Activated B cell treated with CpG ODN at 0.5 μM for 24 hours (primary cell): Measurements from ENCODE around the gene CARM1. TPM values are rescaled to one million over a fixed set of nuclear protein-coding genes. Genes with fewer than 3 reads are reported as not detected.

Source experiments
- ATAC-seq: fragments of 200-7000 bp; cut with Tn5 transposase; one replicate; pipeline ENCODE4 v1.10.0; 2021; ENCODE audit warnings: low read depth, mild to moderate bottlenecking, moderate library complexity
- CTCF ChIA-PET: fragments of 350-600 bp; sonication (Branson Sonifier 250); formaldehyde crosslinking; loops from one replicate; lab custom pipeline; 2021; ENCODE audit warnings: antibody characterized with exemption; lab: Charles Lee
- POLR2A ChIA-PET: fragments of 350-600 bp; sonication (Branson Sonifier 250); formaldehyde crosslinking; loops from one replicate; lab custom pipeline; 2021; ENCODE audit warnings: antibody characterized with exemption; lab: Charles Lee
- DNase-seq: peaks from one replicate; pipeline ENCODE4 v3.0.0; 2022
- H3K27ac Mint-ChIP-seq: one replicate; pipeline ENCODE4 v1.8.0; 2020; ENCODE audit warnings: mixed read lengths
- H3K27me3 Mint-ChIP-seq: one replicate; pipeline ENCODE4 v1.8.0; 2021; ENCODE audit warnings: mixed read lengths
- H3K36me3 Mint-ChIP-seq: one replicate; pipeline ENCODE4 v1.8.0; 2021; ENCODE audit warnings: low read depth, mixed read lengths
- H3K4me1 Mint-ChIP-seq: one replicate; pipeline ENCODE4 v1.8.0; 2021; ENCODE audit warnings: mixed read lengths
- H3K4me3 Mint-ChIP-seq: one replicate; pipeline ENCODE4 v1.8.0; 2020; ENCODE audit warnings: mild to moderate bottlenecking, mixed read lengths
- H3K9me3 Mint-ChIP-seq: one replicate; pipeline ENCODE4 v1.8.0; 2020; ENCODE audit warnings: mixed read lengths
- intact Hi-C: fragments of 100-400 bp; cut with micrococcal nuclease; formaldehyde crosslinking; loops from one replicate; pipeline ENCODE4 v1.15.1; 2024
- total RNA-seq: library from RNA; stranded (reverse); gene quantifications from 2 replicates; pipeline ENCODE4 v1.2.3, GENCODE V29; 2022
- TF ChIP-seq, protein P1 (sequence below): fragments of 200-600 bp; IDR thresholded peaks from one replicate; pipeline ENCODE4 v1.8.0; 2022; ENCODE audit warnings: antibody characterized with exemption, mild to moderate bottlenecking

The CARM1 gene
- total RNA-seq, 1 donor from 2014 or later: 39.1 TPM

- CTCF ChIA-PET: no interaction called here
- TF ChIP-seq, protein P1, sequence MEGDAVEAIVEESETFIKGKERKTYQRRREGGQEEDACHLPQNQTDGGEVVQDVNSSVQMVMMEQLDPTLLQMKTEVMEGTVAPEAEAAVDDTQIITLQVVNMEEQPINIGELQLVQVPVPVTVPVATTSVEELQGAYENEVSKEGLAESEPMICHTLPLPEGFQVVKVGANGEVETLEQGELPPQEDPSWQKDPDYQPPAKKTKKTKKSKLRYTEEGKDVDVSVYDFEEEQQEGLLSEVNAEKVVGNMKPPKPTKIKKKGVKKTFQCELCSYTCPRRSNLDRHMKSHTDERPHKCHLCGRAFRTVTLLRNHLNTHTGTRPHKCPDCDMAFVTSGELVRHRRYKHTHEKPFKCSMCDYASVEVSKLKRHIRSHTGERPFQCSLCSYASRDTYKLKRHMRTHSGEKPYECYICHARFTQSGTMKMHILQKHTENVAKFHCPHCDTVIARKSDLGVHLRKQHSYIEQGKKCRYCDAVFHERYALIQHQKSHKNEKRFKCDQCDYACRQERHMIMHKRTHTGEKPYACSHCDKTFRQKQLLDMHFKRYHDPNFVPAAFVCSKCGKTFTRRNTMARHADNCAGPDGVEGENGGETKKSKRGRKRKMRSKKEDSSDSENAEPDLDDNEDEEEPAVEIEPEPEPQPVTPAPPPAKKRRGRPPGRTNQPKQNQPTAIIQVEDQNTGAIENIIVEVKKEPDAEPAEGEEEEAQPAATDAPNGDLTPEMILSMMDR: no peak
- no peaks in the 10 kb centered on the region for H3K27me3 Mint-ChIP-seq
- intact Hi-C loops: no loop called here
- H3K36me3 Mint-ChIP-seq: peaks cover 52% of the 10 kb centered on the region
- no peak overlapping the region for H3K4me3 Mint-ChIP-seq
- H3K27ac Mint-ChIP-seq: no peak overlapping the region
- DNase-seq: no peak
- no peak for ATAC-seq
- no peaks in the 10 kb centered on the region for H3K4me1 Mint-ChIP-seq
- POLR2A ChIA-PET: no interaction called here
- H3K9me3 Mint-ChIP-seq: no peaks in the 10 kb centered on the region
Observed at GRCh38 chr19:10913716-10914340, 42.5 kb downstream of the CARM1 start.

DNA sequence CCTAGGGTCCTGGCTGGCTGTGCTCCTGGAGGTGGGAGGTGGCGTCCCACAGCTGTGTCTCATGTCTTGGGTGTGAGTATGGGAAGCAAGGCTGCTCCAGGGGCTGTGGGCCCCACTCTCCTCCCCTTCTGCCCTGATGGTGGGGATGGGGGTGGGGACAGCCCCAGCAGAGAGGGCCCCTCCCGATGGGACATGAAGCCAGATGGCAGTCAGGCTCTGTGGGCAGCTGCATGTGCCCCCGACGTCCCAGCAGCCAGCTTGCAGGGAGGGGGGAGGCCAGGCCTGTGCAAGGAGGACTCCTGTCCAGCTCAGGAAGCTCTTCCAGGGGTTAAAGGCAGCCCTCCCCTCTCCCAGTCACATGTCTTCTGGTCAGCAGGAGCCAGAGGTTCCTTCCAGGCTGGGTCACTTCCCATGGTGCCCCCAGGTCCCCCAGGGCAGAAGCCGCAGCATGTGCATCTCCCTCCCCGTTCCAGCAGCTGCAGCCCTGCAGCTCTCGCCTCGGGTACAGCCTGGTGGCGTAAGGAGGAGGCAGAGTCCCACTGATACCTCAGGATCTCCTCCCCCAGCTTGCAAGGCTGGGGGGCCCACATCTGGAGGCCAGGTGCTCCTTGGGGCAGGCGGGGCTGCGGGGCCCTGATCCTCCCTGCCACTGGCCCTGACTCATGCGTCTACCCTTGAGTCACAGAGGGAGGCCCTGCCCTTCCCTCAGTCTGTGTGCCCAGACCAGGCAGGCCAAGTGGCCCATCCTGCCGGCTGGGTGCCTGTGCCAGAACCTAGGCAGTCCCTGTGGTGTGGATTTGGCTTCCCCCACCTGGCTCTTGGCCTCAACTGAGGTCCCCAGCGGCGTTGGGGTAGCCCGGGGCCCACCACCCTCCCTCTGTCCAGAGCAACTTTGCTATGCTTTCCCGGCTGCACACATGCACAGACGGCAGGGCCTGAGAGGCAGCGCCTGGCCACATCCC, 44.1 kb downstream of the CARM1 start:
- TF ChIP-seq, protein P1: no peak
- peaks cover 55% of the 10 kb centered on the region for H3K36me3 Mint-ChIP-seq
- POLR2A ChIA-PET: no interaction called here
- intact Hi-C loops: no loop called here
- CTCF ChIA-PET: no interaction called here
- no peaks in the 10 kb centered on the region for H3K9me3 Mint-ChIP-seq
- no peak overlapping the region for H3K4me3 Mint-ChIP-seq
- no peak overlapping the region for H3K27ac Mint-ChIP-seq
- no peaks in the 10 kb centered on the region for H3K27me3 Mint-ChIP-seq
- DNase-seq (no peak), ATAC-seq (no peak)
- no peaks in the 10 kb centered on the region for H3K4me1 Mint-ChIP-seq

GRCh38 chr19:10916602-10917001, 45.2 kb downstream of the CARM1 start:
- no peak for ATAC-seq
- Mint-ChIP-seq H3K4me1 (no peaks in the 10 kb centered on the region), H3K27me3 (no peaks in the 10 kb centered on the region), H3K36me3 (peaks cover 61% of the 10 kb centered on the region), H3K4me3 (no peak overlapping the region), H3K27ac (no peak overlapping the region), H3K9me3 (no peaks in the 10 kb centered on the region)
- POLR2A ChIA-PET: no interaction called here
- DNase-seq: no peak
- TF ChIP-seq, protein P1: no peak
- CTCF ChIA-PET: no interaction called here
- intact Hi-C loops: no loop called here

GRCh38 chr19:10918359-10918758, 47.0 kb downstream of the CARM1 start:
- TF ChIP-seq, protein P1: no peak
- no peak for ATAC-seq
- ChIA-PET POLR2A (no interaction called here), CTCF (no interaction called here)
- intact Hi-C loops: no loop called here
- H3K27ac Mint-ChIP-seq: no peak overlapping the region
- no peaks in the 10 kb centered on the region for H3K9me3 Mint-ChIP-seq
- peaks cover 56% of the 10 kb centered on the region for H3K36me3 Mint-ChIP-seq
- H3K4me1 Mint-ChIP-seq: no peaks in the 10 kb centered on the region
- DNase-seq: no peak
- no peaks in the 10 kb centered on the region for H3K27me3 Mint-ChIP-seq
- H3K4me3 Mint-ChIP-seq: no peak overlapping the region
